T-helper 22 cell (primary cell): ENCODE measurements around the gene MMAB.

Experiments
- DNase-seq: peaks from one replicate; pipeline ENCODE4 v3.0.0-alpha.2; 2020; ENCODE audit warnings: low read depth

The MMAB gene

DNA sequence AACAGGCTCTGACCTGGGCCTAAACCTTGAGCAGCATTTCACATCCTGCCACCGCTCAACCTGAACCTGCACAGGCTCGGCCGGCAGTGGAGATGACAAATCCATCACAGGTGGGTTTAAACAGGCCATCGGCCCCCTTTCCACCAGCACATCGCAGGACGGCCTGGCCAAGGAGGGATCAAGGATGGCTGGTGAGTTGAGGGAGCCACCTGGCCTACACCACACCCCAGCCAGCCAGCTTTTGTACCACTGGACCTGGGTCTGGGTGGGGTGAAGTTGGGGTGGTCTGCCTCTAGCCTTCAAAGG is 14.2 kb downstream of the MMAB start:
- no peak for DNase-seq

DNA sequence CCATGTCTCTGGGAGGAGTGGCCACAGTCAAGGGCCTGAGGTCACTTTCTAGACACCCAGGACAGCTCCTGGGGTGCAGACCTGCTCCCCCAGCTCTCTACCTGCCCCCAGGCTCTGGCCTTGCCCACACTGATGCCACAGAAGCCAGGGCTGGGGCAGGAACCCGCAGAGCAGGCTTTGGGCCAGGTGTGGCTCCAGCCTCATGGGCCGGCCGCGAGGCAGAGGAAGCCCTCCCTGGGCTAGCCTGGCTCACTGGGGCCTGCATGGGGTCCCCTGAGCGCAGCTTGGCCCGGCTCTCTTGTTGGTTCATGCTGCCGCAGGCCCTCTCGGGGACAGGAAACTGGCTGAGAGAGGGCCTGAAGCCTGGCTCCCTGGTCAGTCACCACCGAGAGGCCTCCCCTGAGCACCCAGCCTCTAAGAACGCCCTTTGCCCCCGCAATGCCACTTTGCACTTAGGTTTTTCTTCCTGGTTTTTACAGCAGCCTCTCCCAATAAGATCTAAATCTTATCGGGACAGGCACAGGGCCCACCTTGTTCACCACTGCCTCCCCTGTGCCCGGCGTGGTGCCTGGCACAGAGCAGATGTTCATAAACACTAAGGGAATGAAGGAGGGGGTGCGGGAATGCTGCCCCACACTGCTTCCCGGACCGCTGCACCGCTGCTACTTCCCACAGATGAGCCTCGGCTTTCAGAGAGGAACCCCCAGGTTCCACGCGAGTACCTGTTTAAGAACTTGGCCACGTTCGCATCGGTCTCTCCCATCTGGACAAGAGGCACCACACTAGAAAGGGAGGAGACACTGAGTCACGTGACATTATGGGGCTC is 14.7 kb downstream of the MMAB start:
- no peak for DNase-seq

DNA sequence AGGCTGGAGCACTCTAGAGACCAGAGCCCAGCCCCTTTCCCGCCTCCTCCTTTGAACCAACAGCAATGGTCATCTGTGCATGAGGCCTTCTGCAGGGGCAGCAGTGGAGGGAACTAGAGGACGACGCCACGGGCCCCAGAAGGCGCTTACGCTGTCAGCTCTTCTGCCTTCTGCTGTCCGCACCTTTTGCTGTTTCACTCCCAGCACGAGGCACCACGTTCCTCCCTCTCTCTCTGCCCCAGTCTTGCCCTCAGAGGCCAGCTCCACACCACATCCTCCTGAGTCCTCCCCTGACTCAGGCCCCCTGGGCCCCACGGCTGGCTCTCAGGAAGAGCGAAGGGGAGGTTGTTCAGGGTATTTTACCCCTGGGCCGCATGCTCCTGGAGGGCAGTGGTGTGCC is 15.5 kb downstream of the MMAB start:
- no peak for DNase-seq

DNA sequence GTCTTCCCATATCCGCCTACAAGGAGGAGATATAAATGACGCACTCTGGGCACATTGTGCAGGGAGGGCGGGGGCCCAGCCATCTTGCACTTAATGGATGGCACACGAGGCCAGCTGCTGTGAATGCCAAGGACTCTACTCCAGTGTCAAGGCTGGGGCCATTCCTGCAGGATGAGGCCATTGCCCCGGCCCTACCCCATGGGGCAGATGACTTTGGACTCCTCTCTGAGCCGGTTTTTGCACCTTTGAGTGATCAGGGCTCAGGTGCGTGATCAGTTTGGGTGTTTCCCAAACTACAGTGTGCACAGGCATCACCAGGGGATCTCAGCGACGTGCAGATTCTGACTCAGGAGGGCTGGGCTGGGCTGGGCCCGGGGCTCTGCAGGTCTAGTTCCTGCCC is 16.1 kb downstream of the MMAB start:
- no peak for DNase-seq

DNA sequence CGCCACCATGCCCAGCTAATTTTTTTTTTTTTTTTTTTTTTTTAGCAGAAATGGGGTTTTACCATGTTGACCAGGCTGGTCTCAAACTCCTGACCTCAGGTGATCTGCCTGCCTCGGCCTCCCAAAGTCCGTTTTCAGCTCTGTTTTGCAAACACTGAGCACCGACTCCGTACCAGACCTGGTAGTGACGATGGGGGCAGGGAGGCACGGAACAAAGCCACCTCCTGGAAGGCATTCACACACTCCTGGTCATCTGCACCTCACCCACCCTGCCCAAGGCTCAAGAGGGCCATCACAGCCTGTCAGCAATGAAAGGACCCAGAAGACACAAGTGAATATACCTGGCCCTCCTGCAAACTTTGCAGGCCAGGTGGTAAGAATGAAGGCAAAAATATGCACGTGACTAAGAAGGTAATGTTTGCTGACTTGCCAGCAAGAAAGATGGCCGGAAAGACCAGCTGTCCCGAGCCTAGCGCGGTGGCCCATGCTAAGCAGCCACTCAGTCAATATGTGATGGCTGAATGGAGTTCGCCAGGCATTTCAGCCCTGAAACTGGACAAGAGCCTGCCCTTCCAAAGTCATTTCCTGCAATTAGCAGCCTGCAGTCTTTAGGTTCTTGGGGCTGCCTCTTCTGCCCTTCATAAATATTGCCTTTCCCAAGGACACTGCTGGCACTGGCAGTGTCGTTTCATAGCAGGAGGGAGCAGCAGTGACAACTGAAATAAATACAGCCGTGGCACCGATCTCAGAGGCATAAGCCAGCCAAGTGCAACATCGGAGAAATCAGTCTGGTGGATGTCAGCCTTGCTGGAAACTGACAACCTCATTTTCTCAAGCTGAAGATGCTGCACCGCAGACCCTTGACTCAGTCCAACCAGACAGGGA is 17.6 kb downstream of the MMAB start:
- no peak for DNase-seq

DNA sequence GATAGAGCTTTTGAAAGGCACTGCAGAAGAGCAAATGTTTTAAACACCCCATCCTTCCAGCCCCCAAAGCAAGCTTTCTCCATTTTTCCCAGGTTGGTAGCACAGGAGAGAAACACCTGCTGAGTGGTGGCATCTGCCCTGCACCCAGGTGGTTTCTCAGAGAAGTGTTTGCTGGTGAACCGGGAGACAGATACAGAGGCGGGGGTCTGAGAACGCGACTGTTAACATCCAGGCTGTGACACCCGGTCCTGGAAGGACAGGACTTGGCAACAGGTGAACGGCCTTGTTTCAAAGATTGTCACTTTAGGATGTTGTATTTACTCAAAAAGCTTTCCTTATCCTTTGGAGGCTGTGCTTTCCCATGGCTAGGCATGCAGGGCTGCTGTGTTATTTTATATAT is 18.5 kb downstream of the MMAB start:
- DNase-seq, result no peak

DNA sequence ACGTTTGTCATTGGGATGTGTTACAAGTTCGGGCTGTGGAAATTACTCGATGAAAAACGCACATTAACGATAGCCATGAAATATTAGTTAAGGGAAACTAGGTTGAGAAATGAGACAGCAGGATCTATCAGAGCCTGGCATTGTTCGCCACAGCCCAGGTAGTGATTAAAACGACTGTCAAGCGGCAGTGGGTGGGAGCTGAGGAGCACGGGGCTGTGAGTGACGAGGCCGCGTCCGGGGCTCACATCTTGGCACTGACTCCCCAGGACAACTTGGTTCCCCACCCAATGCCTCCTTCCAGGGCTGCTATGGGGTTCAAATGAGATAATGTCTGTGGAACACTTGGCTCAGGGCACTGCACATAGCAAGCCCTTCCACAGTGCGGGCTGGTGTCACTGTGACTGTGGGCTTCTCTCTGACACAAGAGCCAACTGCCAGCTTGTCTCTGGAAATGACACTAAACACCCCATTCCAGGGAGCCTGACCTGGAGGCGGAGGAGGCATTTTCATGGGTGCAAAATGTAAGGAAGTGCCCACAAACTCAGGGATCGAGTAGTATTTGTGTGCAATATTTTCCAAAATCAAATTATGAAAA is 19.3 kb downstream of the MMAB start:
- DNase-seq, result no peak

DNA sequence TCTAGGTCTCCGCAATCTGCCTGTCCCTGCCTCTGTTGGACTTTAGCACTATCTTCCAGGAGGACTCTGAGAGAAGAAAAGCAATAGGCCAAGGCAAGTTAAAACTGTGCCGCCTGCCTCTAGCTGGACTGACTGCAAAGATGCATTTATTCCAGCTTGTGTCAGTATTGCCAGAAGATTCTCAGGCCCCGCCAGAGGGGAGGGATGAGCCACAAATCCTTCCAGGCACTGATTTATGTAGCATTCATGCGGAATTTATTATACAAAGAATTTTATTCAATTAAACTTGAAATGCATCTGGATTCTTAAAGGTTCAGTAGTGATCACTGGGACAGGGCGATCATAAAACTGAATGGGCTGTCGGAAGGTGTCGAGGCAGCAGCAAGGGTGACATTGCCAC is 19.8 kb downstream of the MMAB start:
- no peak for DNase-seq

DNA sequence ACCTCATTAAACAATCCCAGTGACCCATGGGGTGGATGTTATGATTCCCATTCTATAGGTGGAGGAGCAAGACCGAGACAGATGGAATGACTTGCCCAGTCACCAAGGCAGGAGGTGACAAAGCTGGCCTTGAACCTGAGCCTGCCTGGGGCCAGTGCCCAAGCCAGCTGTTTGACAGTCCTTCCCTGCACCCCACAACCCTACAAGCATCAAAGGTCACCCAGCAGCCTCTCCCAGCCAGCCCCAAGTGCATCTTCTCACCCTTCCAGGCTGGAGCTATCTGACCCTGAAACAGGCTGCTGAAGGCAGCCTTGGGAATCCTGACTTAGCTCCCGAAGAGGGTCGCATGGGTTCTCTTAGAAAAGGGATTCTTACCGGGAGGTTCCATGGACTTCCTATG is 20.3 kb downstream of the MMAB start:
- no peak for DNase-seq

DNA sequence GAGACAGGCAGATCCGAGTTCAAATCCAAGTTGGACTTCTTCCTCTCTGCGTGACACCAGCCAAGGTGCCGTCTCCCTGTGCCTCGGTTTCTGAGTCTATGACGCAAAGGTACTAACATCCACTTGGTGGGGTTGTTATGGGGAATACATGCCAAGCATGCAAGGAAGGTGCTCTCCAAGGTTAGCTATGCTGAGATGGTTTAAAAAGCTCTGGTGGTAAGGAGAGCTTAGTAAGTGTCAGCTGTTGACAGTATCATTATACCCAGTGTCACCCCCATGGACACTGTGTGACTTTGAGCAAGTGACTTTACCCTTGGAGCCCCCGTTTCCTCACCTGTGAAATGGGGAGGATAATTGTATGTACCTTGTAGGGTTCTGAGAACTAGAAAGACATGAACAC is 22.2 kb downstream of the MMAB start:
- DNase-seq, result no peak

DNA sequence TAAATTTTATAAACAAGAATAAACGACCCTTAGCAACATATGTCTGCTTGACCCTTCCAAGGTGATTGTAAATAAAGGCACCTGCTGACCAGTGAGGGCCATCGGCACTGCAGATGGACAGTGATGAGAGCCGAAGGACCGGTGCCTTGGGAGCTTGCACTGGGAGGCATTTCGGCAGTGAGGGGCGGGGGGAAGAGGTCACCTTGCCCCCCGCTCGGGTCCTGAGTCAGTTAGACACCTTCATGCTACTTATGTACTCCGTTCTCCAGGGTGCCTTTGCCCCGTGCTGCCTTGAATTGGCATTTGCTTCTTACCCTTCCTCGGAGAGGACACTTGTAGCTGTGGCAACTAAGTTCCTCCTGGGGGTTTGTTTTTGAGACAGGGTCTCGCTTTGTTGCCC is 23.0 kb downstream of the MMAB start:
- DNase-seq, result no peak

DNA sequence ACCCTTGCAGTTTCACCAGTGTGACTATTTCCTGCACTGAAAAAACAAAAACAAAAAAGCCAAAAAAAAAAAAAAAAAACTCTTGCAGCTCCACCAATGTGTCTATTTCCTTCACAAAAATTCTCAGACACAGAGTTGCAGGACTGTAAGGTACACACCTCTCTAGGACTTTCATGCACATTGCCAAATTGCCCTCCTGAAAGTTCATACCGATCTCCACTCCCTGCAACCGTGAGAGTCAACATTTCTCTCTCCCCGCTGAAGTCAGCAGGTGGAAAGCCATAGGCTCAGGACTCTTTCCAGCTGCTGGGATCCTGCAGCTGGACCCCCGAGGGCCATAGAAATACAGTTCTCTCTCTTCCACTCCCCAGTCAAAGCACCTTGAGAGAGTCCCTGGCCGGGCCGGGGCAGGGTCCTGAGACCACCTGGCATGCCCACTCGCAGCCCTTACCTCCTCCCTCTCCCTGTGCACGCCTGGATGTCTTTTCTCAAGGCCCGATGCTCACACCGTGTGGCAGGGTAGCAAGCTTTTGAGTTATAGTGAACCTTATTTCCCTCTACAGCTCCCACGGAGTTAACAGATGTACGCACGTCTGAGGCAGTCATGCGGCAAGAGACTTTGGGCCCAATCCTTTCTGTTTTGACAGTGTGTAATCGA is 23.6 kb downstream of the MMAB start:
- DNase-seq, result no peak

DNA sequence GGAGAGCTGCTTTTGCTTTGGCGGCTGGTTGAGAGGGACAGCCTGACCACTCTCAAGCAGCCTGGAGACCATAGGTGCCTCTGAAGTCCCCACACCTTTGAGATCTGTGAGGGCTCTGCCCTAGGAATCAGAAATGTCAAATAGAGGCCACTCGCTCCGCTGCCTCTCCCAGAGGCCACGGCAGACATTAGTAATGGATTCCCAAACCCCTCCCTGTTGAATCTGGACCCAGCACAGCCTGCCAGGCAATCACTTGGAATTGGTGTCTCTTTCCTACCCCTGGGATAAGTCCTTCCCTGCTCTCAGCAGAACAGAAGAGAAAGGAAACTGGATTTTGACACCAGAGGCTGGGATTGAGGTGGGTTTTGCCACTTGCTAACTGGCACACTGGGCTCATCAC is 25.0 kb downstream of the MMAB start:
- no peak for DNase-seq

DNA sequence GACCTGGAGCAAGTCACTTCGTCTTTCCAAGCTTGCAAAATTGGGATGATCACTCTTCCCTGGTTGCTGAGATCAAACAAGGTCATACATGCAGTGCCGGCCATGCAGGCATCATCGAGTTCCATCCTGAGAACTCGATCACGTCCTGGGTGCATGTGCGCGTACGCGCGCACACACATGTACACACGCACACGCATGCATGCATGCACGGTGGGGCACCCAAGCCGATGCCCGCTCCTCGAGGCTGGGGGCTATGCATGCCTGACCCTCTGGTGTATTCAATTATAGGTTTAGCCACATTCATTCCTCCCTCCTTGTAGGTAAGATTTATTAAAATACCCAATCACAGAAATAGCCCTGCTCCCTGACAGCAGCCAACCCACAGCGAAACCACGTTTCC is 26.0 kb downstream of the MMAB start:
- no peak for DNase-seq

DNA sequence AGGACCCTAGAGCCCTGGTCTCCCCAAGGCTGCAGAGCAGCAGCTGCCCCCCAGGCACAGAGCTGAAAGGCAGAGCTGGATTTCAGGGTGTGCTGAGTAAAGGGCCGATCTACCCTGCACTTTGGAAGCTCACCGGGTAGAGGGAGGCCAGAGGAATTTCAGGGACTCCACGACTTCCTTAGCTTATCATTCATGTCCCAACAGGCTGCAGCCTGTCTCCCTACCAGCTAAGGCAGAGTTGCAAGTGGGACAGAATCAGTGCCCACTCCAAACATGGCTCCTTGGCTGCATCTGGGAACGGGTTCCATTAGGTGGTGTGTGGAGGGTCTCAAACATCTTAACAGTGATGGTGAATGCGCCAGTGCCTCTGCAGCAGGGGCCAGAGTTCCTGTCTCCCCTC is 27.5 kb downstream of the MMAB start:
- DNase-seq, result no peak

DNA sequence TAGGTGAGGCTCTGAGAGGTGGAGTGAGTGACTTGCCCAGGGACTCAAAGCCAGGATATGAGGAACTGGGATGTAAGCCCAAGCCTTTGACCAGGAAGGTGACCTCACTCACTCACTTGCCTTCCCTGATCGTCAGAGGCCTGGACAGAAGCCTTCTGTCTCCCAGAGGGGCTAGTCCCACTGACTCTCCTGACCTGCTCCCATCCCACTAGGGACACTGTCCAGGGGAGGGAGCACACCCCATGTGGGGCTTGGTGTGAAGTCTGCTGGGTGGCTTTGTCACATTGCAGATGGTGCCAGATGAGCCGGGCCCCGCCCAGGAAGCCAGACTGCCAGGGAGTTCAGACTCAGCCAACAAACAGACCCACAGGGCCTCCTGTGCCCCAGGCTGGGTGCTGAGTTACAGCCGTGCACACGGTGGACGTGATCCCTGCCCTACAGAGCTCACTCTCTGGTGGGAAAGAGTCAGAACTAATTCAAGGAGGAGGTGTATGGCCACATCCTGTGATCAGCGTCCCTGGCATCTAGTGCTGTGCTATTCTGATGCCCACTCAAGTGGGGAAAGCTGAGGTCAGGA is 28.3 kb downstream of the MMAB start:
- no peak for DNase-seq

DNA sequence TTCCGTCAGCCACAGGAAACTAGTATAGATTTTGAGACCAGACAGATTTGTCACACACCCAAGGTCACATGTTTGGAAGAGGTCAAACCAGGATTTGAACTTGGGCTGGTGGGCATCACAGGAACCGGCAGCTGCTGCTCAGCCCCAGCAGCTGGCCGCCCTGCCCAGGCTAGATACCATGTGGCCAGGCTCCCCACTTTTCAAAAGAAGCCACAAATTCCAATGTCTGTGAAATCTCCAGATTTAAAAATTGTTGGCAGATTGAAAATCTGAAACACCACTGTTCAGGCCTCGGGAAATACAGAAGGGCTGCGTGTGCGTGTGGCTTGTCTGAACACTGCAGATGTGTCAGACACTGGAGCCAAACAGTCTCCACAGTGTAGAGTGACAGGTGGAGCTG is 30.4 kb downstream of the MMAB start:
- no peak for DNase-seq

DNA sequence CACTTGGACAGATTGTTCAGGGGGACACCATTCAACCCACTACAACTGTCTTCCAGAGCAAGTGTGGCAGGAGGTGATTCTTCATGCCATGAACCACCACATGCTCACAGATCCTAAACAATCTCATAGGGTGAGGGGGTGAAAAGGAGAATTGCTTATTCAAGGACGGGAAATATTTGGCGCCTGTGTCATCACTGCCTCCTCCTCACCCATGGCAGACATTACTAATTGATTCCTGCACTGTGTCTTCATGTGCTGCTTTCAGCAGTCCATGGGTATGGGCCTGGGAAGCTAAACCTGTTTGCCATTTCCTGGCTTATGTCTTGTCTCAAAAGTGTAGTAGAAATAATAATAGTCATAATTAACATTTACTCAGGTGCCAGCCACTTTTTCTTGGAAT is 31.3 kb downstream of the MMAB start:
- DNase-seq, result no peak

DNA sequence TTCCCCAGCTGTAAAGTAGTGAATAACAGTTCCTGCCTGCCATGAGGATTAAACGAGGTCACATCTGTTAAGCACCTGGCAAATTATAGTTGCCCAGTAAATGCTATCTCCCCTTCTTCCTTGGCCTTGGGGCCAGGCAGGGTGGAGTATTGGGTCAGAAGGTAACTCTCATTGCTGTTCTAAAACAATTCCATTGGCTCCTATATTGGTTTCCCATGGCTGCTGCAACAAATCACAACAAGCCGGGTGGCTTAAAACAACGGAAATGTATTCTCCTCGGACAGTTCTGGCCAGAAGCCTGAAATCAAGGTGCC is 31.9 kb downstream of the MMAB start:
- DNase-seq, result no peak

DNA sequence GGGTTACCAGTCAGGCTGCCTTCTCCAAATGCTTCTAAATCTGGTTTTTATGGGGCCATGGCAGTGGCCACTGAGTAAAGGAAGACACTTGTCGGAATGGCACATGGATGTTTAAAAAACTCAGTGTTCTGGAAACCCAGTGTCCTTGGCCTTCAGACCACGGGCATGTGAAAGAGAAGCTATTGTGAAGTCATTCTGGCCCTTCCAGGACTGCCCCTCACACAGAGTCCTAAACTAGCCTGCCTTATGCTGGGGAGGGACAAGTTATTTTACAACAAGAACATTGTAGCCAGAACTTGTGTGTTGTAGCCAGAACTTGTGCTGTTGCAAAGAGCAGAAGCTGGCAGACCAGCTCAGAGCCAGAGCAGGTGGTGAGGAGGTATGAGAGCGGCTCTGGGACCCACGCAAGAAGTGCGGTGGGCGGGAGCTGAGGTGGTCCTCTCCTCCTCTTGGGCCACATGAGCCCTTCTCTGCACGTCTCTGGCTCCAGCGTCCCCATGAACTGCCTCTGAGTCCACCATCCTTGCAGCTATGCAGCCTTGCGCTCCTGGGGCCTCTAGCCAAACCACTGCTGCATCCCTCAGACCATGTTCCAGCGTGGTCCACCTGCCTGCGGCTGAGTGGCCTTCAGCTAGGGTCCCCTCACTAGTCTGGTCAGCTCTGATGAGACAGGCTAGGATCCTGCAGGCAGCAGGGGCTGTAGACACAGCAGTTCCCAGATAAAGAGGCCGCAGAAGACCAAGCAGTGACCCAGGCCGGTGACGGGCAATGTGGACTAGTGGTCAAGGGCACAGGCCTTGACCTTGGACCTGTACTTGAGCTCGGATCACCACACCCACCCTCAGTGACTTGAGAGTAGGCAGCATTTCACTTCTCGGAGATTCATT is 32.5 kb downstream of the MMAB start:
- DNase-seq, result no peak

DNA sequence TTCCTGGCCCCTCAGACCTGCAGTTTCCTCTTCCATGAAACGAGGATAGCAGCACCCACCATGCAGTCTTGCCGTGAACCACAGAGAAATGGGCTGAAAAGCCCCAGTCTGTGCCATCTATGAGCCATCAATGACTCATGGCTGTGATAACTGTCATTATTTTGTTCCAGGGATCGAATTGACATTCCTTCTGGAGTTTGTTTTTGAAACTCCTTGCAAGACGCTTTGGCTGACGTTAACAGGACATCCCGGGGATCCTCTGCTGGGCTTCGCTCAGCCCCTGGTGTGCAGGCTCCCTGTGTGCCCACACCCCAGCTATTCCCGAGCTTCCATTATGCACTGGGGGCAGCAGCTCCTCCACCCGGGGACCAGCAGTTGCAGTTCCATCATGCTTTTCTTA is 33.8 kb downstream of the MMAB start:
- no peak for DNase-seq
